ENCODE measurements around the gene PAM16. TPM values are rescaled to one million over a fixed set of nuclear protein-coding genes. Genes with fewer than 3 reads are reported as not detected.

The PAM16 gene
- total RNA-seq, 1 experiment from 2014 or later = 117 TPM

- DNase-seq (ENCODE audit: unreplicated experiment) = peak; percentile 42
- no peak for TF ChIP-seq CTCF (IDR thresholded peaks at IDR 0.05; ENCODE audit: unreplicated experiment)
- Mint-ChIP-seq H3K36me3 (ENCODE audit: insufficient read depth, unreplicated experiment) (peaks cover 3% of the 10 kb centered on the region), H3K9me3 (ENCODE audit: unreplicated experiment) (no peaks in the 10 kb centered on the region), H3K4me3 (ENCODE audit: unreplicated experiment) (no peak overlapping the region), H3K4me1 (ENCODE audit: insufficient read depth, unreplicated experiment) (peaks cover 26% of the 10 kb centered on the region), H3K27ac (ENCODE audit: low read depth, unreplicated experiment) (no peak overlapping the region), H3K27me3 (ENCODE audit: insufficient read depth, unreplicated experiment) (no peaks in the 10 kb centered on the region)
- BruUV-seq (replicated peaks) = no TSS peak
- intact Hi-C loops (cut with micrococcal nuclease) = no loop called here
- ChIA-PET CTCF (interaction anchor here (0.7 to 5.0 kb wide), 6 partner anchors 10 to 32 kb away, joined by 3 to 47 read pairs (median 6); no protein-coding TSS in a partner anchor), POLR2A (interaction anchor here (0.7 to 1.2 kb wide), 2 partner anchors 17 to 568 kb away, joined by 3 to 4 read pairs; no protein-coding TSS in a partner anchor)
Measured at GRCh38 chr16:4375717-4376116, 24.6 kb upstream of the PAM16 start.

- Mint-ChIP-seq H3K4me1 (ENCODE audit: insufficient read depth, unreplicated experiment) (peaks cover 28% of the 10 kb centered on the region), H3K4me3 (ENCODE audit: unreplicated experiment) (peak overlapping the region; percentile 69), H3K36me3 (ENCODE audit: insufficient read depth, unreplicated experiment) (no peaks in the 10 kb centered on the region), H3K27me3 (ENCODE audit: insufficient read depth, unreplicated experiment) (no peaks in the 10 kb centered on the region), H3K9me3 (ENCODE audit: unreplicated experiment) (no peaks in the 10 kb centered on the region), H3K27ac (ENCODE audit: low read depth, unreplicated experiment) (no peak overlapping the region)
- peak; percentile 58 for DNase-seq (ENCODE audit: unreplicated experiment)
- ChIA-PET CTCF (interaction anchor here (0.6 to 5.0 kb wide), 4 partner anchors 15 to 1249 kb away, joined by 3 to 47 read pairs (median 14); no protein-coding TSS in a partner anchor), POLR2A (interaction anchor here (0.6 to 1.9 kb wide), 11 partner anchors 14 to 250 kb away, joined by 3 to 6 read pairs (median 4); partner anchors contain the start of gene NMRAL1)
- TF ChIP-seq CTCF (IDR thresholded peaks at IDR 0.05; ENCODE audit: unreplicated experiment) = no peak
- BruUV-seq (replicated peaks) = no TSS peak
- intact Hi-C loops (cut with micrococcal nuclease) = no loop called here
Measured at GRCh38 chr16:4373909-4374742, 23.0 kb upstream of the PAM16 start.

GRCh38 chr16:4373356-4373908 lies 22.3 kb upstream of the PAM16 start:
- DNase-seq (ENCODE audit: unreplicated experiment) = peak; percentile 71
- no TSS peak for BruUV-seq (replicated peaks)
- Mint-ChIP-seq H3K4me3 (ENCODE audit: unreplicated experiment) (peak overlapping the region; percentile 69), H3K36me3 (ENCODE audit: insufficient read depth, unreplicated experiment) (no peaks in the 10 kb centered on the region), H3K27me3 (ENCODE audit: insufficient read depth, unreplicated experiment) (no peaks in the 10 kb centered on the region), H3K27ac (ENCODE audit: low read depth, unreplicated experiment) (no peak overlapping the region), H3K9me3 (ENCODE audit: unreplicated experiment) (no peaks in the 10 kb centered on the region), H3K4me1 (ENCODE audit: insufficient read depth, unreplicated experiment) (peaks cover 32% of the 10 kb centered on the region)
- POLR2A ChIA-PET = interaction anchor here (0.8 to 1.9 kb wide), 9 partner anchors 14 to 102 kb away, joined by 3 to 6 read pairs (median 4); partner anchors contain the start of gene NMRAL1
- TF ChIP-seq CTCF (IDR thresholded peaks at IDR 0.05; ENCODE audit: unreplicated experiment) = no peak
- CTCF ChIA-PET = interaction anchor here (1.4 to 5.0 kb wide), 3 partner anchors 14 to 30 kb away, joined by 5 to 47 read pairs (median 22); no protein-coding TSS in a partner anchor
- intact Hi-C loops (cut with micrococcal nuclease) = no loop called here
